ENCODE measurements around the gene CDC42. TPM values are rescaled to one million over a fixed set of nuclear protein-coding genes. Genes with fewer than 3 reads are reported as not detected.
A peak's percentile ranks its signal among the peaks of the same experiment; 100 is the strongest.

Gene CDC42
- total and polyA plus RNA-seq, 2 of the 13 experiments (the other 11 are each of a cell fraction or from before 2014, with no cell fraction given), result 138 to 237 TPM

DNA sequence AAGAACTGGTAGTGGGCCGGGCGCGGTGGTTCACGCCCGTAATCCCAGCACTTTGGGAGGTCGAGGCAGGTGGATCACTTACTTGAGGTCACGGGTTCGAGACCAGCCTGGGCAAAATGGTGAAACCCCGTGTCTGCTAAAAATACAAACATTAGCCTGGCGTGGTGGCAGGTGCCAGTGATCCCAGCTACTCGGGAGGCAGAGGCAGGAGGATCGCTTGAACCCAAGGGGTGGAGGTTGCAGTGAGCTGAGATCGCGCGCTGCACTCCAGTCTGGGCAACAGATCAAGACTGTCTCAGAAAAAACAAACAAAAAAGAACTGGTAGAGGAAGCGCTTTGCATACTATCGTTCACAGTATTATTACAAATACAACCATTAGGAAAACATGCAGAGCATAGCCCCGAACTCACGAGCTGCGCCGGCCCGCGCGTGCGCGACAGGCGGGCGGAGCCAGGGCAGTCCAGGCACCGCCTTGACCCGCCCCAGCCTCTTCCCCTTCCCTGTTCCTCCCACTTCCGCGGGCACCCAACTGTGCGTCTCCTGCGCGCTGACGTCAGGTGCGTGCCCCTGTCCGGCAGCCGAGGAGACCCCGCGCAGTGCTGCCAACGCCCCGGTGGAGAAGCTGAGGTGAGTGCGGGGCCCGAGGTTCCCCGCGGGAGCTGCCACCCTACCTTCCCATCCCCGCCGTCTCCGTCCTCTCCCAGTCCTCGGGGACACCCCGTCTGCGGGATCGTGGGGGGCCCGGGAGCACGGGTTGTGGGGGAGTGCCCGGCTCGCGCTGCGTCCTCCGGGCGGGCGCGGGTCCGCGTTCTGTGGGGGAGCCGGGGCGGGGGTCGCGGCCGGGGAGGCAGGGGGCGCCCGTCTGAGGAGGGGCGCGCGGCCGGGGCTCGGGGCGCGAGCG is at the start of gene CDC42 (continued):
- TF ChIP-seq, protein P1, sequence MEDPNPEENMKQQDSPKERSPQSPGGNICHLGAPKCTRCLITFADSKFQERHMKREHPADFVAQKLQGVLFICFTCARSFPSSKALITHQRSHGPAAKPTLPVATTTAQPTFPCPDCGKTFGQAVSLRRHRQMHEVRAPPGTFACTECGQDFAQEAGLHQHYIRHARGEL (CRISPR knock-in tag; IDR thresholded peaks at IDR 0.05), result 0 out of 2 replicates have a peak, but pooled peaks have one; percentile 72
- TF ChIP-seq ZNF256 (CRISPR knock-in tag; conservative IDR thresholded peaks at IDR 0.05), result no peak
- no peak for TF ChIP-seq MLLT10 (CRISPR knock-in tag; IDR thresholded peaks at IDR 0.05)
- TF ChIP-seq CHD2 (IDR thresholded peaks at IDR 0.05; ENCODE audit: low read depth, low read length), result no peak
- peak; percentile 72; the same call in 1 of the 2 replicates for TF ChIP-seq ZNF724P (CRISPR knock-in tag; IDR thresholded peaks at IDR 0.05; ENCODE audit: borderline replicate concordance)
- no peak for TF ChIP-seq MNT (IDR thresholded peaks at IDR 0.05)
- no peak; the same call in 1 of the 2 replicates for TF ChIP-seq ZBTB38 (CRISPR knock-in tag; IDR thresholded peaks at IDR 0.05)
- TF ChIP-seq SRSF9 (IDR thresholded peaks at IDR 0.05; ENCODE audit: borderline replicate concordance, insufficient read depth, low read depth, low read length, poor library complexity, severe bottlenecking), result no peak
- TF ChIP-seq, protein P2, sequence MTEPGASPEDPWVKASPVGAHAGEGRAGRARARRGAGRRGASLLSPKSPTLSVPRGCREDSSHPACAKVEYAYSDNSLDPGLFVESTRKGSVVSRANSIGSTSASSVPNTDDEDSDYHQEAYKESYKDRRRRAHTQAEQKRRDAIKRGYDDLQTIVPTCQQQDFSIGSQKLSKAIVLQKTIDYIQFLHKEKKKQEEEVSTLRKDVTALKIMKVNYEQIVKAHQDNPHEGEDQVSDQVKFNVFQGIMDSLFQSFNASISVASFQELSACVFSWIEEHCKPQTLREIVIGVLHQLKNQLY (CRISPR knock-in tag; IDR thresholded peaks at IDR 0.05), result 0 out of 2 replicates have a peak, but pooled peaks have one; percentile 27
- TF ChIP-seq XRCC5 (optimal IDR thresholded peaks at IDR 0.05; ENCODE audit: low read length), result peak; percentile 48
- no peak for TF ChIP-seq RAD51 (IDR thresholded peaks at IDR 0.05; ENCODE audit: borderline replicate concordance)
- TF ChIP-seq ZNF432 (CRISPR knock-in tag; IDR thresholded peaks at IDR 0.05; ENCODE audit: borderline replicate concordance), result no peak
- TF ChIP-seq ZSCAN22 (CRISPR knock-in tag; IDR thresholded peaks at IDR 0.05), result no peak
- TF ChIP-seq YEATS2 (CRISPR knock-in tag; IDR thresholded peaks at IDR 0.05; ENCODE audit: borderline replicate concordance), result peak; percentile 98
- TF ChIP-seq, protein P3, sequence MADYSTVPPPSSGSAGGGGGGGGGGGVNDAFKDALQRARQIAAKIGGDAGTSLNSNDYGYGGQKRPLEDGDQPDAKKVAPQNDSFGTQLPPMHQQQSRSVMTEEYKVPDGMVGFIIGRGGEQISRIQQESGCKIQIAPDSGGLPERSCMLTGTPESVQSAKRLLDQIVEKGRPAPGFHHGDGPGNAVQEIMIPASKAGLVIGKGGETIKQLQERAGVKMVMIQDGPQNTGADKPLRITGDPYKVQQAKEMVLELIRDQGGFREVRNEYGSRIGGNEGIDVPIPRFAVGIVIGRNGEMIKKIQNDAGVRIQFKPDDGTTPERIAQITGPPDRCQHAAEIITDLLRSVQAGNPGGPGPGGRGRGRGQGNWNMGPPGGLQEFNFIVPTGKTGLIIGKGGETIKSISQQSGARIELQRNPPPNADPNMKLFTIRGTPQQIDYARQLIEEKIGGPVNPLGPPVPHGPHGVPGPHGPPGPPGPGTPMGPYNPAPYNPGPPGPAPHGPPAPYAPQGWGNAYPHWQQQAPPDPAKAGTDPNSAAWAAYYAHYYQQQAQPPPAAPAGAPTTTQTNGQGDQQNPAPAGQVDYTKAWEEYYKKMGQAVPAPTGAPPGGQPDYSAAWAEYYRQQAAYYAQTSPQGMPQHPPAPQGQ (CRISPR knock-in tag; IDR thresholded peaks at IDR 0.05; ENCODE audit: borderline replicate concordance), result no peak
- 0 out of 2 replicates have a peak, but pooled peaks have one; percentile 46 for TF ChIP-seq RXRA (CRISPR knock-in tag; IDR thresholded peaks at IDR 0.05)
- no peak for TF ChIP-seq ZSCAN30 (CRISPR knock-in tag; IDR thresholded peaks at IDR 0.05)
- TF ChIP-seq ZNF552 (CRISPR knock-in tag; IDR thresholded peaks at IDR 0.05; ENCODE audit: borderline replicate concordance), result no peak
- TF ChIP-seq, protein P4, sequence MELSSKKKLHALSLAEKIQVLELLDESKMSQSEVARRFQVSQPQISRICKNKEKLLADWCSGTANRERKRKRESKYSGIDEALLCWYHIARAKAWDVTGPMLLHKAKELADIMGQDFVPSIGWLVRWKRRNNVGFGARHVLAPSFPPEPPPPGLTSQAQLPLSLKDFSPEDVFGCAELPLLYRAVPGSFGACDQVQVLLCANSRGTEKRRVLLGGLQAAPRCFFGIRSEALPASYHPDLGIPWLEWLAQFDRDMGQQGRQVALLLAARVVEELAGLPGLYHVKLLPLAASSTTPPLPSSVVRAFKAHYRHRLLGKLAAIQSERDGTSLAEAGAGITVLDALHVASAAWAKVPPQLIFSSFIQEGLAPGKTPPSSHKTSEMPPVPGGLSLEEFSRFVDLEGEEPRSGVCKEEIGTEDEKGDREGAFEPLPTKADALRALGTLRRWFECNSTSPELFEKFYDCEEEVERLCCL (CRISPR knock-in tag; IDR thresholded peaks at IDR 0.05; ENCODE audit: borderline replicate concordance), result no peak
- TF ChIP-seq ZNF260 (CRISPR knock-in tag; IDR thresholded peaks at IDR 0.05; ENCODE audit: borderline replicate concordance, low read depth), result 0 out of 2 replicates have a peak, but pooled peaks have one; percentile 69
- TF ChIP-seq, protein P5, sequence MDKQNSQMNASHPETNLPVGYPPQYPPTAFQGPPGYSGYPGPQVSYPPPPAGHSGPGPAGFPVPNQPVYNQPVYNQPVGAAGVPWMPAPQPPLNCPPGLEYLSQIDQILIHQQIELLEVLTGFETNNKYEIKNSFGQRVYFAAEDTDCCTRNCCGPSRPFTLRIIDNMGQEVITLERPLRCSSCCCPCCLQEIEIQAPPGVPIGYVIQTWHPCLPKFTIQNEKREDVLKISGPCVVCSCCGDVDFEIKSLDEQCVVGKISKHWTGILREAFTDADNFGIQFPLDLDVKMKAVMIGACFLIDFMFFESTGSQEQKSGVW (CRISPR knock-in tag; IDR thresholded peaks at IDR 0.05; ENCODE audit: borderline replicate concordance), result no peak

All from HepG2 (cell line).